ENCODE measurements around the gene FAM50A.

Gene FAM50A

GRCh38 chrX:154440623-154441357 lies 3.2 kb upstream of the FAM50A start:
- DNase-seq = no peak

- DNase-seq = no peak
Measured at GRCh38 chrX:154441564-154441963, 2.4 kb upstream of the FAM50A start.

DNA sequence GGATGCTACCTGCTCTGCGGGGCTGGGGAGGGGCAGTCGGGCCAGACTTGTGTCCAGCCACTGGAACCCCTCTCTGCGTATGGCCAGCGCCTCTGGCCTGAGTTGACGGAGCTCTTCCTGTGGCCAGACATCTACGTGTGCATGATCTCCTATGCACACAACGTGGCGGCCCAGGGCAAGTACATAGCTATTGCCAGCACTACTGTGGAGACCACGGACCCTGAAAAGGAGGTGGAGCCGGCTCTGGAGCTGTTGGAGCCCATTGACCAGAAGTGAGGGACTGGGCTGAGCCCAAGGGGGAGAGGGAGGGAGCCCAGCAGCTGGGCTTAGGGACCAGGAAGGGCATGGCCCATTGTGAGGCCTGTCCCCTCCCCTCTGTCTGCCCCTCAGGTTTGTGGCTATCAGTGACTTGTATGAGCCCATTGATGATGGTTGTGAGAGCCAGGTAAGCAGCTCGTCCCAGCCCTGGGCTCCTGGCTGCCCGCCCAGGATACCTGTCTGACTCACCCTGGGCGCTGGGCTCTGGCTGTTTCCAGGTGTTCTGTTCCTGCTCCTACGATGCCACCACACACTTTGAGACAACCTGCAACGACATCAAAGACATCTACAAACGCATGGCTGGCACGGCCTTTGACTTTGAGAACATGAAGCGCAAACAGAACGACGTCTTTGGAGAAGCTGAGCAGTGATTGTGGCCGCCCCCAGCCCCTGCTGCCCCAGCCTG lies 1.8 kb upstream of the FAM50A start:
- no peak for DNase-seq

GRCh38 chrX:154443479-154443910 lies 446 bp upstream of the FAM50A start:
- no peak for DNase-seq

GRCh38 chrX:154444755-154445246 lies 860 bp downstream of the FAM50A start:
- no peak for DNase-seq

- DNase-seq = no peak
Measured at GRCh38 chrX:154445776-154446175, 1.8 kb downstream of the FAM50A start.

- DNase-seq = no peak
Measured at GRCh38 chrX:154446430-154446829, 2.5 kb downstream of the FAM50A start.

DNA sequence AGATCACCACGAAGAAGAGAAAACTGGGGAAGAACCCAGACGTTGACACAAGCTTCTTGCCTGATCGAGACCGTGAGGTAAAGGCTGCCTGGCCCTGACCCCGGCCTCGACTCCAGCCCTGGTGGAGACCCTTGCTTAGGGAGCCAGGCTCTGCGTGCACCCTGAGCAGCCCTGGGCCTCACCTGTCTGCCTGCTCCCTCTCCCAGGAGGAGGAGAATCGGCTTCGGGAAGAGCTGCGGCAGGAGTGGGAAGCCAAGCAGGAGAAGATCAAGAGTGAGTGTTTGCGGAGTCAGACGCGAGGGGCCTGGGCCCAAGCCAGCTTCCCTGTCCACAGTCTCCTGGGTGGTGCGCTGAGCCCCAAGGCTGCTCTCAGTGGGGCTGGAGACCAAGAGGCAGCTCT lies 4.5 kb downstream of the FAM50A start:
- DNase-seq = no peak

GRCh38 chrX:154449618-154450017 lies 5.7 kb downstream of the FAM50A start:
- no peak for DNase-seq

DNA sequence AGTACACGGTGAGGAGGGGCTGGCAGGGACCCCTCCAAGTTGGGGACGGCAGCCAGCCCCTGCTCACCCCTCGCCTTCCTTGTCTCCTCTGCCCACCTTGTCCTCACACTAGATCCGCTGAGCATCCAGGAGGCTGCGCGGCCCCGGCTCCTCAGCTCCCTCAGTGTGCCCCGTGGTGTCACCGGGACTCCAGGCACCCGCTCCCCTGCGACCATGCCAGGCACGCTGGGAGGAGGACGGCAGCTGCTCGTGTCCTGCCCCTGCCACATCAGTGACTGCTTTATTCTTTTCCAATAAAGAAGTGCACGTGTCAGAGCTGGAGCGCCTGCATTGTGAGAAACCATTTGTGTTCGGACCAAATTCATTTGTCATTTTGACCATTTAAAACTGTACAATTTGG lies 6.4 kb downstream of the FAM50A start:
- no peak for DNase-seq

DNA sequence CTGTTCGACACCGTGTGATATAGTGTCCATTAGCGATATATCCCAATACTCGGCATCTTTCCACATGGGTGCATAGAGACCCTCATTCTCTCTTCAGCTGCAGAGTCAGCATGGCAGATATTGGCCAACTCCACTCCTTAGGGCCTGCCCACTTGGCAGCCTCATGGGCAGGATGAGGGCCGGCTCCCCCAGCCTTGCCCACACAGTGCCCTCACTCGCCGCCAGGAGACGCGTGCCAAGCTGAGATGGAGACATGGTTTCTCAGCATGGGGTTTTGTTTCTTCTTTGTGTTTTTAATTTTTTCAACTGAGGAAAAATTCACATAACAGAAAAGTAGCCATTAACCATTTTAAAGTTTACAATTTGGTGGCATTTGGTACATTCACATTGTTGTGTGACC lies 8.9 kb downstream of the FAM50A start:
- DNase-seq = no peak

DNA sequence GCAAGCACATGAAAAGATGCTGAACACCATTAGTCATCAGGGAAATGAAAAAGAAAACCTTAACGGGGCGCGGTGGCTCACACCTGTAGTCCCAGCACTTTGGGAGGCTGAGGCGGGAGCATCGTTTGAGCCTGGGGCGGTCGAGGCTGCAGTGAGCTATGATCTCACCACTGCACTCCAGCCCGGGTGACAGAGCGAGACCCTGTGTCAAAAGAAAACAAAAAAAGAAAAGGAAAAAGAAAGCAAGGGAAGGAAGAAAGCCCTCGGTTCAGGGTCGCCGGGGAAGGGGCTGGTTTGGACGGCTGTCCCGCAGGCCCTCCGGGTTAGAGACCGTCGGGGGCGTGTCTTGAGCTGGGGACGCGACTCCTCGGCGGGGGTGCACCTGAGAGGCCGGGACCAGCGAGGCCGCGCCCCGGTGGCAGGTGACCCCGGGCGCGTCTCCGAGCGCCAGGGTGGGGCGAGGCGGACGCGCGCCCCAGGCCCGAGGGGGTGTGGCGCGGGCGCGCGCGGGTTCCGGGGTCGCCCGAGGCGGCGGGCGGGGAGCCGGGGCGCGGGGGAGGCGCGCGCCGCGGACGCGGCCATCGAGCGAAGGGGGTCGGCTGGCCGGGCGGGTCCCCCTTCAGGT lies 13.7 kb downstream of the FAM50A start:
- peak; percentile 69 for DNase-seq

- DNase-seq = no peak
Measured at GRCh38 chrX:154458116-154458953, 14.4 kb downstream of the FAM50A start, which contains the start of gene PLXNA3. PLXNA3 (plus strand) TSS chrX:154458281; CDS start chrX:154460184, 1,903 bp downstream.

- no peak for DNase-seq
Measured at GRCh38 chrX:154458954-154459778, 15.2 kb downstream of the FAM50A start.

DNA sequence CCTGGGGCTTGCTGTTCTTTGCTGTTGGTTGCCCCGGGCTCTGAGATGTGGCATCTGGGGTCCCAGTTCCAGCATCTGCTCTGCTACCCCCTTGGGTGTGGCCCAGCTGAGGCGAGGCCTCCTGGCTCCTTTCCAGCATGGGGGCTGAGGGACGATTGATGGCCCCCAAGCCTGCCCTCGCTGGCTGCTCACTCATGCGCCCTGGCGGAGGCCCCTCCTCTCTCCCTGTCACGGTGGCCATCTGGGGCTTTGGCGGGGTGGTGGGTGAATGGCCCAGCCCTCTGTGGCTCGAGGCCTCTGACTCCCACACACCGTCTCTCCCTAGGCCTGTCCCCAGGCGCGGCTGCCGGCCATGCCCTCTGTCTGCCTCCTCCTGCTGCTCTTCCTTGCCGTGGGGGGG lies 15.9 kb downstream of the FAM50A start:
- no peak for DNase-seq

DNA sequence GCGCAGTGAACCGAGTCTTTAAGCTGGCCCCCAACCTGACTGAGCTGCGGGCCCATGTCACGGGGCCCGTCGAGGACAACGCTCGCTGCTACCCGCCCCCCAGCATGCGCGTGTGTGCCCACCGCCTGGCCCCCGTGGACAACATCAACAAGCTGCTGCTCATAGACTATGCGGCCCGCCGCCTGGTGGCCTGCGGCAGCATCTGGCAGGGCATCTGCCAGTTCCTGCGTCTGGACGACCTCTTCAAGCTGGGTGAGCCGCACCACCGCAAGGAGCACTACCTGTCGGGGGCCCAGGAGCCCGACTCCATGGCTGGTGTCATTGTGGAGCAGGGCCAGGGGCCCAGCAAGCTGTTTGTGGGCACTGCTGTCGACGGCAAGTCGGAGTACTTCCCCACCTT lies 16.4 kb downstream of the FAM50A start:
- no peak for DNase-seq

- DNase-seq = no peak
Measured at GRCh38 chrX:154462396-154462795, 18.5 kb downstream of the FAM50A start.

DNA sequence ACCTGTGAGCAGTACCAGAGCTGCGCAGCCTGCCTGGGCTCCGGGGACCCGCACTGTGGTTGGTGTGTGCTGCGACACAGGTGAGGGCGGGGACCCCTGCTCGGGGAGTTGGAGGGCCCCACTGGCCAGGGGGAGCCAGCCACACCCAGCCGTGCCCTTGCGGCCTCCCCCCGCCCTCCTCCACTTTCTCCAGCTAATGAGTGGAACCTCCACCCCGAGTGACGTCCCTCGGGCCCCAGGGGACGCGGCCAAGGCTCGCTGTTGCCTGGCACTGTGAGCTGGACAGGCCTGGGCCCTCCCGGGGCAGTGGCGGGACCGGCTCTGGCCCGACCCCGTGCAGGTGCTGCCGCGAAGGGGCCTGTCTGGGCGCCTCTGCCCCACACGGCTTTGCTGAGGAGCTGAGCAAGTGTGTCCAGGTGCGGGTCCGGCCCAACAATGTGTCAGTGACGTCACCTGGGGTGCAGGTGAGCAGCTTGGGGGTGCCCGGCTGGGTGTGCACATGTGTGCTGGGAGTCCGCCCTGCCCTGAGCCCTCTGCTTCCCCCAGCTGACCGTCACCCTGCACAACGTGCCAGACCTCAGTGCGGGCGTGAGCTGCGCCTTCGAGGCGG lies 19.8 kb downstream of the FAM50A start:
- no peak for DNase-seq

DNA sequence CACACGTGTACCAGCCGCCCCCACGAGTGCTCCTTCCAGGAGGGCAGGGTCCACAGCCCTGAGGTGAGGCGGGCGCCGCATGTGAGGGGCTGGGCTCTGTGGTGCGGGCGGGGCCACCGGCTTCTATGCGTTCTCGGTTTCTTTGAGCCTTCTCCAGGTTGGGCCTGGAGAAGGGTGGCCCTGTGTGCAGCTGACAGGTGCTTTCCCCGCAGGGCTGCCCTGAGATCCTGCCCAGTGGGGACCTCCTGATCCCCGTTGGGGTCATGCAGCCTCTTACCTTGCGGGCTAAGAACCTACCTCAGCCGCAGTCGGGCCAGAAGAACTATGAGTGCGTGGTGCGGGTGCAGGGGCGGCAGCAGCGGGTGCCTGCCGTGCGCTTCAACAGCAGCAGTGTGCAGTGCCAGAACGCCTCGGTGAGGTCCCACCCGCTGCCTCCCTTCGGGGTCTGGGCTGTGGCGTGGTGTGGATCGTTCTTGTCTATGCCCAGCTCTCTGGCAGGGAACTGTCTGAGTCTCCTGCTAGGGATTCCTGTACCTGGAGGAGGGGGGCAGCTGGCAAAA lies 20.9 kb downstream of the FAM50A start:
- no peak for DNase-seq

- DNase-seq = no peak
Measured at GRCh38 chrX:154465601-154466000, 21.7 kb downstream of the FAM50A start.

DNA sequence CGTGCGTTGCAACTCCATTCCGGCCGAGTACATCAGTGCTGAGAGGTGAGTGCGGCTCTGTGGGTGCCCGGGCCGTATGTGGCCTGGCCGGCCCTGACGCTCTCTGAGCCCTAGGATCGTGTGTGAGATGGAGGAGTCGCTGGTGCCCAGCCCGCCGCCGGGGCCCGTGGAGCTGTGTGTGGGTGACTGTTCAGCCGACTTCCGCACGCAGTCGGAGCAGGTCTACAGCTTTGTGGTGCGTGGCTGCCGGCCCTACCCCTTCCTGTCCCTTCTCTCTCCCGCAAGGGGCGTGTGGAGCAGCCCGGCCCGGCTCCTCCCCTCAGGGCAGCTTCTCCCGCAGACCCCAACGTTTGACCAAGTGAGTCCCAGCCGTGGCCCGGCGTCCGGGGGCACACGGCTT lies 22.1 kb downstream of the FAM50A start:
- DNase-seq = no peak
